HG03439 (cell line): Measurements from ENCODE around the gene TICRR.
"Not testable (repeated sequence)": the region's sequence is repeated elsewhere in the genome, so short reads cannot be mapped to it uniquely, and the experiment has no call there.

Source experiments
- ATAC-seq: cut with Tn5 transposase; IDR thresholded peaks from one replicate; pipeline ENCODE4 v1.9.1; 2021; ENCODE audit warnings: mild to moderate bottlenecking, moderate library complexity; ENCODE audit not compliant: unreplicated experiment

Gene TICRR

GRCh38 chr15:89566621-89567294 lies 8.5 kb upstream of the TICRR start:
- no peak for ATAC-seq

GRCh38 chr15:89569090-89569745 lies 6.1 kb upstream of the TICRR start:
- ATAC-seq = no peak

GRCh38 chr15:89575656-89576416 lies 567 bp downstream of the TICRR start:
- ATAC-seq = peak; percentile 26

- peak; percentile 1 for ATAC-seq
These were observed 1.1 kb downstream of the TICRR start for GRCh38 chr15:89576417-89576773.

GRCh38 chr15:89577776-89578115 lies 2.5 kb downstream of the TICRR start:
- no peak for ATAC-seq

GRCh38 chr15:89578146-89578545 lies 2.9 kb downstream of the TICRR start:
- ATAC-seq = no peak

- ATAC-seq = not testable (repeated sequence)
These were observed 5.5 kb downstream of the TICRR start for GRCh38 chr15:89580747-89581146.

- ATAC-seq = no peak
These were observed 11.4 kb downstream of the TICRR start for GRCh38 chr15:89586651-89587050.

GRCh38 chr15:89587955-89588354 lies 12.7 kb downstream of the TICRR start:
- no peak for ATAC-seq

- ATAC-seq = no peak
These were observed 16.6 kb downstream of the TICRR start for GRCh38 chr15:89591834-89592233.

GRCh38 chr15:89593018-89593417 lies 17.7 kb downstream of the TICRR start:
- ATAC-seq = no peak

GRCh38 chr15:89599021-89599420 lies 23.8 kb downstream of the TICRR start:
- ATAC-seq = no peak

- ATAC-seq = no peak
These were observed 36.0 kb downstream of the TICRR start for GRCh38 chr15:89611317-89611716.

GRCh38 chr15:89613031-89613430 lies 37.8 kb downstream of the TICRR start:
- ATAC-seq = no peak

- no peak for ATAC-seq
These were observed 38.9 kb downstream of the TICRR start for GRCh38 chr15:89614164-89614563.

- ATAC-seq = no peak
These were observed 39.9 kb downstream of the TICRR start for GRCh38 chr15:89615135-89615534.

GRCh38 chr15:89616228-89616627 lies 41.0 kb downstream of the TICRR start:
- no peak for ATAC-seq

GRCh38 chr15:89621547-89621946 lies 46.3 kb downstream of the TICRR start:
- ATAC-seq = no peak

- no peak for ATAC-seq
These were observed 47.9 kb downstream of the TICRR start for GRCh38 chr15:89623165-89623564.

- ATAC-seq = no peak
These were observed 50.4 kb downstream of the TICRR start for GRCh38 chr15:89625716-89626115.

GRCh38 chr15:89627256-89627970 lies 52.1 kb downstream of the TICRR start:
- no peak for ATAC-seq

GRCh38 chr15:89628301-89628700 lies 53.0 kb downstream of the TICRR start:
- no peak for ATAC-seq
